HL-60/S4 (cell line): Measurements from ENCODE around the gene TRIM71.

Experiments
- in situ Hi-C: fragments of 300-500 bp; cut with MboI; formaldehyde crosslinking; loops from 2 replicates; pipeline ENCODE4 v1.14.3; 2022; ENCODE audit warnings: low sequenced_read_pairs

Gene TRIM71

GRCh38 chr3:32922078-32922477, 104.3 kb downstream of the TRIM71 start:
- in situ Hi-C loops, result no loop called here

GRCh38 chr3:32930161-32930560, 112.4 kb downstream of the TRIM71 start:
- in situ Hi-C loops, result loop anchor here (25.0 kb wide), 2 partner anchors 193 to 418 kb away; partner anchors contain the start of gene CMTM6

GRCh38 chr3:32931273-32931672, 113.5 kb downstream of the TRIM71 start:
- in situ Hi-C loops, result loop anchor here (25.0 kb wide), 2 partner anchors 194 to 419 kb away; partner anchors contain the start of gene CMTM6

DNA sequence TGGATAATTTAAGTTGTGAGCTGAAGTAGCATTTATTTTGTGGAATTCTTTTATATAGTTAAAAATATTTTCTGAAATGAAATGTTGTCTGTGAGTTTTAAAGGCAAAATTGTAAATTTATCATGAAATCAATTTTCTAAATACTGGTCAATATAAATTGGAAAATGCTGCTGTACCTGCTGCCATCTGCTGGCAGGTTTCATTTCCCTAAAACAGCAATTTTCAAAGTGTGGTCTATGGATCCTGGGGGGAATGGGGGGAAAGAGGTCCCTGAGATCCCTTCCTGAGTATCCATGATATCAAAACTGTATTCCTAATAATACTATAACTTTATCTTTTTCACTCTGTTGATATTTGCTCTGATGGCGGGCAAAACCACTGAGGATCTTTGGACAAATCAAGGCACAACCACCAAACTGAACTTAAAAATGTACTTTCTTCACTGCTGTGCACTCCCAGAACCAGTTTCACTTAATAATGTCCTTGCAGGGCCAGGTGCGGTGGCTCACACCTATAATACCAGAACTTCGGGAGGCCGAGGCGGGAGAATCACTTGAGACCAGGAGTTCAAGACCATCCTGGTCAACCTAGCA, 116.4 kb downstream of the TRIM71 start:
- in situ Hi-C loops, result loop anchor here (25.0 kb wide), 2 partner anchors 197 to 422 kb away; partner anchors contain the start of gene CMTM6

DNA sequence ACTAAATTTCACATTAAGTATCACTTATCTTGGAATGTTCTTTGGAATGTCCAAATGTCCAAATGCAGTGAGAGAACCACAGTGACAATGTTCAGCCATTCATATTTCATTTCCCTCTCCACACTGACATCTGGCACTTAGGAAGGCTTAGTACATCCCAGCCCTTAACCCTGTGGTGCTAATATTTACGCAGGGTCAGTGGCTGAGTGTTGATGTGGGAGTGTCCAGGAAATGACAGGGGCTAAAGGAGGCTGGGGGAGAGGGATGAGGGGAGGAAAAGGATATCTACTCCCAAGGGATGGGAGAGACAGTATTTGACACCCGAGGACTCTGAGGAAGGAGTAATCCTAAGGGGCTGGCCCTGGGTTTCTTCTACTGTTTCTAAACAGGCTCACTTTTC, 119.5 kb downstream of the TRIM71 start:
- in situ Hi-C loops, result loop anchor here (25.0 kb wide), 2 partner anchors 200 to 425 kb away; partner anchors contain the start of gene CMTM6

DNA sequence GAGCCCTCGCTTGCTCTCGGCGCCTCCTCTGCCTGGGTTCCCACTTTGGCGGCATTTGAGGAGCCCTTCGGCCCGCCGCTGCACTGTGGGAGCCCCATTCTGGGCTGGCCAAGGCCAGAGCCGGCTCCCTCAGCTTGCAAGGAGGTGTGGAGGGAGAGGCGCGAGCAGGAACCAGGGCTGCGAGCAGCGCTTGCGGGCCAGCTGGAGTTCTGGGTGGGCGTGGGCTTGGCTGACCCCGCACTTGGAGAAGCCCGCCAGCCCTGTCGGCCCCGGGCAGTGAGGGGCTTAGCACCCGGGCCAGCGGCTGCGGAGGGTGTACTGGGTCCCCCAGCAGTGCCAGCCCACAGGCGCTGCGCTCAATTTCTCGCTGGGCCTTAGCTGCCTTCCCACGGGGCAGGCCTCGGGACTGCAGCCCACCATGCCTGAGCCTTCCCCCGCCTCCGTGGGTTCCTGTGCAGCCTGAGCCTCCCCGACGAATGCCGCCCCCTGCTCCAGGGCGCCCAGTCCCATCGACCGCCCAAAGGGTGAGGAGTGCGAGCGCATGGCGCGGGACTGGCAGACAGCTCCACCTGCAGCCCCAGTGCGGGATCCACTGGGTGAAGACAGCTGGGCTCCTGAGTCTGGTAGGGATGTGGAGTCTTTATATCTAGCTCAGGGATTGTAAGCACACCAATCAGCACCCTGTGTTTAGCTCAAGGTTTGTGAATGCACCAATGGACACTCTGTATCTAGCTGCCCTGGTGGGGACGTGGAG, 121.9 kb downstream of the TRIM71 start:
- in situ Hi-C loops, result loop anchor here (25.0 kb wide), 2 partner anchors 202 to 427 kb away; partner anchors contain the start of gene CMTM6

DNA sequence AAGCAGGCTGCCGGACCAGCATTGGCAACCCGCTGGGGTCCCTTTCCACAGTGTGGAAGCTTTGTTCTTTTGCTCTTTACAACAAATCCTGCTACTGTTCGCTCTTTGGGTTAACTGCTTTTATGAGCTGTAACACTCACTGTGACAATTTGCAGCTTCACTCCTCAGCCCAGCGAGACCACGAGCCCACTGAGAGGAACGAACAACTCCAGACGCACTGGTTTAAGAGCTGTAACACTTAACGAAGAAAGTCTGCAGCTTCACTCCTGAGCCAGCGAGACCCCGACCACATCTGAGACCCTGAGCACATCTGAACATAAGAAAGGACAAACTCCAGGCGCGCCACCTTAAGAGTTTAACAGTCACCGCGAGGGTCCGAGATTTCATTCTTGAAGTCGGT, 122.9 kb downstream of the TRIM71 start:
- in situ Hi-C loops, result loop anchor here (25.0 kb wide), 2 partner anchors 203 to 428 kb away; partner anchors contain the start of gene CMTM6

- in situ Hi-C loops, result loop anchor here (25.0 kb wide), 2 partner anchors 208 to 433 kb away; partner anchors contain the start of gene CMTM6
Measured at GRCh38 chr3:32945136-32945535, 127.3 kb downstream of the TRIM71 start.

DNA sequence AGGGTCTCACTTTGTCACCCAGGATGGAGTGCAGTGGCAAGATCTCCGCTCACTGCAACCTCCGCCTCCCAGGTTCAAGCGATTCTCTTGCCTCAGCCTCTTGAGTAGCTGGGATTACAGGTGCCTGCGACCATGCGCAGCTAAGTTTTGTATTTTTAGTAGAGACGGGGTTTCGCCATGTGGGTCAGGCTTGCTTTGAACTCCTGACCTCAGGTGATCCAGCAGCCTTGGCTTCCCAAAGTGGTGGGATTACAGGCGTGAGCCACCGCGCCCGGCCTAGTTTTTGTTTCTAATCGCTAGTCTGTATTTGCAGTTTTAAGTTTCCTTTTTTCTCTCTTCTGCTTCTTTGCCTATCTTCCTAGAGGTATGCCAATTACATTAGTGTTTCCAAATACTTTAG, 127.8 kb downstream of the TRIM71 start:
- in situ Hi-C loops, result loop anchor here (25.0 kb wide), 2 partner anchors 208 to 433 kb away; partner anchors contain the start of gene CMTM6

- in situ Hi-C loops, result loop anchor here (25.0 kb wide), 2 partner anchors 210 to 435 kb away; partner anchors contain the start of gene CMTM6
Measured at GRCh38 chr3:32946973-32947788, 129.4 kb downstream of the TRIM71 start.
